ENCODE results near the gene PHLPP1.

- TF ChIP-seq CTCF (conservative IDR thresholded peaks at IDR 0.05; ENCODE audit: low read depth, low read length) (no peak; the same call in 1 of the 2 replicates), EZH2 (IDR thresholded peaks at IDR 0.05; ENCODE audit: borderline replicate concordance, low read depth, low read length, poor library complexity, severe bottlenecking) (no peak)
Observed at GRCh38 chr18:62991959-62992358, 276.6 kb downstream of the PHLPP1 start.
